A549 (cell line): Measurements from ENCODE around the gene NOL3. TPM values are rescaled to one million over a fixed set of nuclear protein-coding genes. Genes with fewer than 3 reads are reported as not detected.

Experiments used
- ATAC-seq, 2 experiments: fragments of 200-7000 bp in 1 of 2; fragments of >200 bp in 1 of 2; cut with Nextera tagmentation in 1 of 2; cut with Tn5 transposase in 1 of 2; 3 replicates each; pipeline versions ENCODE4 v1.8.0 to v1.9.1; 2018 to 2020; ENCODE audit warnings: mild to moderate bottlenecking in 1 of 2, moderate library complexity in 1 of 2
- CTCF ChIA-PET: fragments of 300-600 bp; sonication (Branson Sonifier 250); formaldehyde crosslinking; extraction: SDS; loops from one replicate; lab custom pipeline; 2021; ENCODE audit warnings: antibody characterized with exemption, inconsistent platforms; lab: Yijun Ruan, JAX
- POLR2A ChIA-PET: fragments of 350-600 bp; formaldehyde crosslinking; extraction: SDS; loops from one replicate; lab custom pipeline; 2021; ENCODE audit warnings: antibody characterized with exemption, inconsistent platforms; lab: Yijun Ruan, JAX
- DNase-seq, 2 experiments: peaks; one replicate each; pipeline versions ENCODE4 v3.0.0 to v3.0.0-alpha.2; 2011 to 2016; ENCODE audit warnings: low read depth in 1 of 2, low spot score in 1 of 2
- FAIRE-seq: peaks from 2 replicates; lab custom pipeline; 2011; peaks lifted over from hg19 to GRCh38; lab: Jason Lieb, UNC
- H3K27ac ChIP-seq, 2 experiments: fragments of >200 bp; sonication (Bioruptor Twin); formaldehyde crosslinking; 3 replicates each; pipeline ENCODE4 v1.5.1; 2016 to 2017
- H3K4me1 ChIP-seq: fragments of >200 bp; sonication (Bioruptor Twin); formaldehyde crosslinking; 3 replicates; pipeline ENCODE4 v1.6.1; 2016
- H3K4me2 ChIP-seq: fragments of >200 bp; sonication (Bioruptor Twin); formaldehyde crosslinking; 3 replicates; pipeline ENCODE4 v1.6.1; 2016
- H3K4me3 ChIP-seq: fragments of >200 bp; sonication (Bioruptor Twin); formaldehyde crosslinking; 3 replicates; pipeline ENCODE4 v1.5.1; 2016
- H3K9me3 ChIP-seq: fragments of >200 bp; sonication (Bioruptor Twin); formaldehyde crosslinking; 3 replicates; pipeline ENCODE4 v1.6.1; 2016
- CBX8 ChIP-seq: fragments of 200-600 bp; sonication (generic); IDR thresholded peaks from 2 replicates; pipeline ENCODE4 v1.6.1; 2016
- CEBPB ChIP-seq, 2 experiments: fragments of >200 bp in 1 of 2; sonication (Bioruptor Twin) in 1 of 2; formaldehyde crosslinking in 1 of 2; IDR thresholded peaks; 2 replicates each; pipeline ENCODE4 v1.6.1; 2012 to 2016
- EHF ChIP-seq: fragments of 250-450 bp; sonication (Bioruptor Pico); IDR thresholded peaks from 2 replicates; pipeline ENCODE4 v1.5.0; 2020; ENCODE audit warnings: mild to moderate bottlenecking
- ESRRA ChIP-seq: fragments of 150-350 bp; IDR thresholded peaks from 2 replicates; pipeline ENCODE4 v1.6.1; 2014; ENCODE audit warnings: mild to moderate bottlenecking, low read length, borderline replicate concordance
- FOSB ChIP-seq: fragments of 250-450 bp; sonication (Bioruptor Pico); IDR thresholded peaks from 2 replicates; pipeline ENCODE4 v1.5.0; 2020; ENCODE audit warnings: mild to moderate bottlenecking, moderate library complexity
- FOSL2 ChIP-seq, 2 experiments: fragments of 450-650 bp in 1 of 2; fragments of >200 bp in 1 of 2; sonication (Bioruptor Twin) in 1 of 2; formaldehyde crosslinking; IDR thresholded peaks; 2 replicates each; pipeline versions ENCODE4 v1.5.0 to v1.6.1; 2016 to 2020; ENCODE audit warnings: mild to moderate bottlenecking in 1 of 2, moderate library complexity in 1 of 2
- HDAC2 ChIP-seq: fragments of 200-600 bp; sonication (generic); IDR thresholded peaks from 2 replicates; pipeline ENCODE4 v1.6.1; 2016
- HOXB5 ChIP-seq: fragments of 250-450 bp; sonication (Bioruptor Pico); IDR thresholded peaks from 2 replicates; pipeline ENCODE4 v1.5.0; 2020; ENCODE audit warnings: mild to moderate bottlenecking, moderate library complexity
- KDM1A ChIP-seq: fragments of 200-600 bp; sonication (generic); IDR thresholded peaks from 2 replicates; pipeline ENCODE4 v1.6.1; 2016; ENCODE audit warnings: low read depth, mild to moderate bottlenecking
- MAFK ChIP-seq: fragments of 450-650 bp; IDR thresholded peaks from 2 replicates; pipeline ENCODE4 v1.6.1; 2014; ENCODE audit not compliant: partially characterized antibody
- MYC ChIP-seq: IDR thresholded peaks from 2 replicates; pipeline ENCODE4 v1.6.1; 2012; ENCODE audit warnings: mild to moderate bottlenecking, inconsistent platforms, low read length, improper control_type of control experiment, borderline replicate concordance
- NPAS2 ChIP-seq: fragments of 250-450 bp; sonication (Bioruptor Pico); IDR thresholded peaks from 2 replicates; pipeline ENCODE4 v1.8.0; 2022; ENCODE audit warnings: mild to moderate bottlenecking, moderate library complexity, borderline replicate concordance
- REST ChIP-seq: fragments of 200-600 bp; sonication (generic); IDR thresholded peaks from 2 replicates; pipeline ENCODE4 v1.6.1; 2016; ENCODE audit warnings: antibody characterized with exemption, mild to moderate bottlenecking, moderate library complexity
- RFX5 ChIP-seq: fragments of 450-650 bp; IDR thresholded peaks from 2 replicates; pipeline ENCODE4 v1.7.1; 2014; ENCODE audit warnings: antibody characterized with exemption, mild to moderate bottlenecking, moderate library complexity
- USF2 ChIP-seq: fragments of 450-650 bp; IDR thresholded peaks from 2 replicates; pipeline ENCODE4 v1.6.1; 2014; ENCODE audit warnings: antibody characterized with exemption
- WGBS: methylation state at CpG from one replicate; pipeline ENCODE4 v1.1.6; 2017; ENCODE audit errors: missing lambda C conversion rate; 5-methylcytosine and 5-hydroxymethylcytosine counted together
- polyA plus RNA-seq, 4 experiments: library from polyadenylated mRNA; depleted of rRNA in 3 of 4; stranded (reverse); fragments of >200 nt; fragmentation: RNase III in 1 of 4; extraction: RNeasy Plus Mini Kit Qiagen cat#74134 plus additional on column Dnase treatment in 1 of 4; gene quantifications; 2 replicates in 3 of 4; 3 replicates in 1 of 4; pipeline ENCODE4 v1.2.3, GENCODE V29; 2011 to 2017

The NOL3 gene
- polyA plus RNA-seq, 2 of the 4 experiments (the other 2 are of a cell fraction): 22.6 to 39.1 TPM

GRCh38 chr16:67163999-67164558 lies 6.3 kb upstream of the NOL3 start (continued):
- TF ChIP-seq USF2: no peak
- no peak for TF ChIP-seq RFX5

GRCh38 chr16:67164599-67165061 lies 5.7 kb upstream of the NOL3 start, which contains the start of gene HSF4:
Gene HSF4, plus strand, starts transcription at chr16:67164745. Its CDS starts 67 bp downstream, at chr16:67164812.
- 88% methylated on average over 25 of the region's 41 CpGs for WGBS
- ATAC-seq (no peak), DNase-seq (no peak), FAIRE-seq (no peak)
- H3K27ac ChIP-seq: no peak within 1 kb of the TSS
- ChIA-PET POLR2A (no interaction called here), CTCF (interaction anchor here (20.5 kb wide), 1 partner anchor 9 kb away, joined by 314 read pairs; the partner anchor contains the start of genes B3GNT9, FBXL8 and TRADD)
- peaks cover 12% of the 10 kb centered on the region for H3K4me1 ChIP-seq
- no peak within 1 kb of the TSS for H3K4me2 ChIP-seq
- H3K4me3 ChIP-seq: no peak within 1 kb of the TSS
- TF ChIP-seq CBX8 (no peak), HOXB5 (CRISPR knock-in tag) (no peak), NPAS2 (CRISPR knock-in tag) (no peak), MYC (no peak), FOSL2 (IDR thresholded peaks at IDR 0.05) (no peak), FOSL2 (CRISPR knock-in tag; IDR thresholded peaks at IDR 0.05) (no peak), FOSB (CRISPR knock-in tag) (no peak), ESRRA (no peak)
- H3K9me3 ChIP-seq: no peaks in the 10 kb centered on the region

GRCh38 chr16:67165121-67166078 lies 4.9 kb upstream of the NOL3 start:
- Histone ChIP-seq H3K4me3 (no peak overlapping the region), H3K4me1 (peaks cover 15% of the 10 kb centered on the region), H3K4me2 (no peak overlapping the region), H3K27ac (no peak overlapping the region), H3K9me3 (no peaks in the 10 kb centered on the region)
- WGBS: 92% methylated on average over 69 of the region's 85 CpGs
- no peak for FAIRE-seq
- ATAC-seq: no peak
- CTCF ChIA-PET: interaction anchor here (1.4 to 20.5 kb wide), 2 partner anchors 9 to 20 kb away, joined by 5 to 314 read pairs; partner anchors contain the start of genes B3GNT9, FBXL8 and TRADD
- POLR2A ChIA-PET: no interaction called here
- no peak for DNase-seq
- TF ChIP-seq HOXB5 (CRISPR knock-in tag): no peak
- peak; percentile 78; the same call in 1 of the 2 replicates for TF ChIP-seq KDM1A
- no peak for TF ChIP-seq HDAC2
- no peak for TF ChIP-seq REST
- TF ChIP-seq MAFK: no peak
- no peak for TF ChIP-seq CEBPB (IDR thresholded peaks at IDR 0.05)
- no peak for TF ChIP-seq EHF (CRISPR knock-in tag)
